ENCODE data around the gene GAB1.

DNA sequence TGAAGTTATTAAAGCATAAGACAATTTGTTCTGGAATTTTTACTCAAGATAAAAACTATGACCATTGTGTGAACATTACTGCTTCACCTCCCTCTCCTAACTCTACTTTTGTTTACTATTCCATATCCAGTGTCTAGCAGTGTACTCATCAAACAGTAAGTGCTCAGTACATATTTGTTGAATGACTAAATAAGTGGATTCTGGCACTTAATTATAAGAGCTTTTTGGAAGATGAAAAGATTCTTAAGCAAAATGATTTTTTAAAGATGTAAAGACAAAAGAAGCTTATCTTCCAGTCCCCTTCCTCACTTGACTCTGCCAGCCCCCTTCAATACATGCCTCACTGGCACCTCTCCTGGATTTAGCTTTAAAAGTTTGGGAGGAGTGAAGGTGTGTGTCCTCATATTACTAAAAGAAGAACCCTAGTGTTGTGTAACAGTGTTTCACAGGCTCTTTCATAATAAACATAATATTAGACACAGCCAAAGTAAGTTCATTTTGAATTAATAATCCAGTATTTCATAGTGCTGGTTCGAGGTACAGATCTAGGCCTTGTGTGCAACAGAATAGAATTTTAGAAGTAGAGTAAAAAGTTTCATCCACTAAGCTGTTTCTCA, 53.0 kb downstream of the GAB1 start:
- TF ChIP-seq, protein P1, sequence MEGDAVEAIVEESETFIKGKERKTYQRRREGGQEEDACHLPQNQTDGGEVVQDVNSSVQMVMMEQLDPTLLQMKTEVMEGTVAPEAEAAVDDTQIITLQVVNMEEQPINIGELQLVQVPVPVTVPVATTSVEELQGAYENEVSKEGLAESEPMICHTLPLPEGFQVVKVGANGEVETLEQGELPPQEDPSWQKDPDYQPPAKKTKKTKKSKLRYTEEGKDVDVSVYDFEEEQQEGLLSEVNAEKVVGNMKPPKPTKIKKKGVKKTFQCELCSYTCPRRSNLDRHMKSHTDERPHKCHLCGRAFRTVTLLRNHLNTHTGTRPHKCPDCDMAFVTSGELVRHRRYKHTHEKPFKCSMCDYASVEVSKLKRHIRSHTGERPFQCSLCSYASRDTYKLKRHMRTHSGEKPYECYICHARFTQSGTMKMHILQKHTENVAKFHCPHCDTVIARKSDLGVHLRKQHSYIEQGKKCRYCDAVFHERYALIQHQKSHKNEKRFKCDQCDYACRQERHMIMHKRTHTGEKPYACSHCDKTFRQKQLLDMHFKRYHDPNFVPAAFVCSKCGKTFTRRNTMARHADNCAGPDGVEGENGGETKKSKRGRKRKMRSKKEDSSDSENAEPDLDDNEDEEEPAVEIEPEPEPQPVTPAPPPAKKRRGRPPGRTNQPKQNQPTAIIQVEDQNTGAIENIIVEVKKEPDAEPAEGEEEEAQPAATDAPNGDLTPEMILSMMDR (IDR thresholded peaks at IDR 0.05; ENCODE audit: insufficient read depth, low read length, poor library complexity, severe bottlenecking) = no peak
- no peak for TF ChIP-seq EZH2phosphoT487 (conservative IDR thresholded peaks at IDR 0.05; ENCODE audit: low read length)

Measured in SU-DHL-6 (cell line).